Erythroblast (primary cell): ENCODE measurements around the gene GNA12.
A peak's percentile ranks its signal among the peaks of the same experiment; 100 is the strongest.
"Not testable (repeated sequence)": the region's sequence is repeated elsewhere in the genome, so short reads cannot be mapped to it uniquely, and the experiment has no call there.

Source experiments
- DNase-seq, 2 experiments: peaks; one replicate each; lab custom pipeline; 2025; lab: John Stamatoyannopoulos, UW
- GATA1 ChIP-seq: IDR thresholded peaks from 2 replicates; pipeline ENCODE4 v1.6.1; 2011; ENCODE audit warnings: low read depth, mild to moderate bottlenecking, control low read depth, low read length, moderate library complexity
- POLR2A ChIP-seq: IDR thresholded peaks from 2 replicates; pipeline ENCODE4 v1.6.1; 2011; ENCODE audit warnings: mild to moderate bottlenecking, low read length

GNA12 gene

DNA sequence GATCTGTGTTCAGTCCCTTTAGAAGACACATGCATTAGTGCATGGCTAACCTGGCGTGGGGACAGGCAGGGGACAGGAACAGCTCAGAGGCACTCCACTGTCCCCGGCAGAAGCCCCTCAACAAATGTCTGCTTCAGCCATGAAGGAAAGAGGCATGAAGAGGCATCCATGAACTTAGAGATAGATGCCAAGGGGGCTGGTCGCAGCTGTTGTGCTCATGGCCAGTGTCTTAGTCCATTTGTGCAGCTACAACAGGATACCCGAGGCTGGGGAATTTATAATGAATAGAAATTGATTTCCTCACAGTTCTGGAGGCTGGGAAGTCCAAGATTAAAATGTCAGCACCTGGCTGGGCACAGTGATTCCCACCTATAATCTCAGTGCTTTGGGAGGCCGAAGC is 14.5 kb upstream of the GNA12 start:
- no peak for TF ChIP-seq GATA1
- no peak for TF ChIP-seq POLR2A

GRCh38 chr7:2856388-2857169 is 12.5 kb upstream of the GNA12 start:
- no peak for DNase-seq
- TF ChIP-seq POLR2A = no peak
- no peak for TF ChIP-seq GATA1

More for the DNA sequence above, 14.5 kb upstream of the GNA12 start:
- DNase-seq = no peak

- TF ChIP-seq POLR2A = no peak
- no peak for TF ChIP-seq GATA1
- no peak for DNase-seq
These were observed 11.3 kb upstream of the GNA12 start for GRCh38 chr7:2855386-2855785.

GRCh38 chr7:2853552-2853951 is 9.4 kb upstream of the GNA12 start:
- DNase-seq = not testable (repeated sequence)

- TF ChIP-seq GATA1 (no peak), POLR2A (no peak)
- DNase-seq = no peak
These were observed 9.0 kb upstream of the GNA12 start for GRCh38 chr7:2853147-2853546.

DNA sequence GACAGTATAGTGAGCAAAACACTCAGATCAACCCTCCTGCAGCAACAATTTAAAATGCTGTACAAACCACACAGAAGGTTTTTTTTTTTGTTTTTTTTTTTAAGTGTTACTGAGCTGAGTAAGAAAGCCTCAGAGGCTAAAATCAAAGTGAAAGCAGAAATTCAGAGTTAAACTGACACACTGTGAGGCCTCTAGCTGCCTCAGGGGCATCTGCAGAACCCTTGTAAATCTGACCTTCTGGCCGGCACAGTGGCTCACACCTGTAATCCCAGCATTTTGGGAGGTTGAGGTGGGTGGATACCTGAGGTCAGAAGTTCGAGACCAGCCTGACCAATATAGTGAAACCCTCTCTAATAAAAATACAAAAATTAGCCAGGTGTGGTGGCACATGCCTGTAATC is 7.4 kb upstream of the GNA12 start:
- no peak for DNase-seq
- TF ChIP-seq POLR2A (no peak), GATA1 (no peak)

DNA sequence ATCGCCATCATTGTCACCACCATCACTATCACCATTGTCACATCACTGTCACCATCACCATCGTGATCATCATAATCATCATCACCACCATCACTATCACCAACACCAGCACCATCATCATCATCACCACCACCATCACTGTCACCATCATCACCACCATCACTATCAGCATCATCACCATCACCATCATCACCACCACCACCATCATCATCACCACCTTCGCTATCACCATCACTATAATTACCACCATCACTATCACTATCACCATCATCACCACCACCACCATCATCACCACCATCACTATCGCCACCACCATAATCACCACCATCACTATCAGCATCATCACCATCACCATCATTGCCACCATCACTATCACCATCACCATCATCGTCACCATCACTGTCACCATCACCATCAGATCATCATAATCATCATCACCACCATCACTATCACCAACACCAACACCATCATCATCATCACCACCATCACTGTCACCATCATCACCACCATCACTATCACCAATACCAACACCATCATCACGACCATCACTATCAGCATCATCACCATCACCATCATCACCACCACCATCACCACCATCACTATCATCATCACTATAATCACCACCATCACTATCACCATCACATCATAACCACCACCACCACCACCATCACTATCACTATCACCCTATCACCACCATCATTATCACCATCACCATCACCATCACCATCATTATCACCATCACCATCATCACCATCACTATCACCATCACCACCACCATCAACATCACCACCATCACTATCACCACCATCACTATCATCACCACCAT is 6.0 kb upstream of the GNA12 start:
- no peak for DNase-seq
- TF ChIP-seq GATA1 (no peak), POLR2A (no peak)

DNA sequence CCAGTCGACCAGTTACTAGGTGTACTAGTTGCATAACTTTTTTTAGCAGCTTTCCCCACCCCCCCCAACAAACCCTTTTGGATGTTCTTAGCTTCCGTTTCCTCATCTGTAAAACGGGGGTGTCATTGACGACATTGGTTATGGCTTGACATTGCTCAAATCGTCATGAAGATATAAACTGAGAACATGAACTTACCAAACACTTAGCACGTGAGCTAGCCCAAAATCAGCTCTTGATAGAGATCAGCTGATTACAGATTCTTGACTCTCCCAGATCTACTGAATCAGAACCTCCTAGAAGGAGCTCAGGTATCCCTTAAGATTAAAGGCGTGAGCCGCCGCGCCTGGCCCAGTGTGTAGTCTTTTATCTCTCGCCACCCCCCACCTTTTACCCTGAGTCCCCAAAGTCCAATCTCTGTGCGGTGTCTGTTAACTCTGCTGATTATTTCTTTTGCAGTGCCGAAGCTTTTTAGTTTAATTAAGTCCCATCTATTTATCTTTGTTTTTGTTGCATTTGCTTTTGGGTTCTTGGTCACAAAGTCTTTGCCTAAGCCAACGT is 1.0 kb upstream of the GNA12 start:
- TF ChIP-seq GATA1 (no peak), POLR2A (no peak)

GRCh38 chr7:2843711-2844152 is 376 bp downstream of the GNA12 start:
- TF ChIP-seq POLR2A (no peak), GATA1 (no peak)
- peak; percentile 79 to 85 for DNase-seq

More for the DNA sequence above, 1.0 kb upstream of the GNA12 start:
- peak in 1 of 2 experiments; percentile 31 for DNase-seq

- DNase-seq = peak in 1 of 2 experiments; percentile 34
- no peak for TF ChIP-seq GATA1
These were observed 870 bp downstream of the GNA12 start for GRCh38 chr7:2843191-2843685.

GRCh38 chr7:2841907-2842306 is 2.2 kb downstream of the GNA12 start:
- DNase-seq = no peak
- TF ChIP-seq POLR2A = no peak
- TF ChIP-seq GATA1 = no peak

GRCh38 chr7:2840458-2840857 is 3.6 kb downstream of the GNA12 start:
- no peak for TF ChIP-seq POLR2A
- TF ChIP-seq GATA1 = no peak
- DNase-seq = no peak

DNA sequence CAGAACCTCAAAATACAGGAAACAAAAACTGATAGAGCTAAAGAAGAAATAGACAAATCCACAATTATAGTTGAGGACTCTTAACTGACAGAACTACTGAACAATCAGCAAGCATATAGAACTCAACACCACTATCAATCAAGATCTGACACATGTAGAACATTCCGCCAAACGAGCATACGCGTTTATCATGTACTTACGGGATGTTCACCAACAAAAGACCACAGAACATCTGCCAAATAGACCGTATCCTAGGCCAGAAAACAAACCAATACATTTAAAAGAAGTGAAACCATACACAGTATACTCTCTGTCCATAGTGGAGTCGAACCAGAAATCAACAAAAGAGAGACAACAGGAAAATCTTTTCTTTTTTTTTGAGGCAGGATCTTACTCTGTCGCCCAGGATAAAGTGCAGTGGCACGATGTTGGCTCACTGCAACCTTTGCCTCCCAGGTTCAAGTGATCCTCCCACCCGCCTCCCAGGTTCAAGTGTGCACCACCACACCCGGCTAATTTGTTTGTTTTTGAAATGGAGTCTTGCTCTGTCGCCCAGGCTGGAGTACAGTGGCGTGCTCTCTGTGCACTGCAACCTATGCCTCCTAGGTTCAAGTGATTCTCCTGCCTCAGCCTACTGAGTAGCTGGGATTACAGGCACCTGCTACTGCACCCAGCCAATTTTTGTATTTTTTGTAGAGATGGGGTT is 5.1 kb downstream of the GNA12 start:
- peak; percentile 26 to 50 for DNase-seq
- no peak for TF ChIP-seq POLR2A
- TF ChIP-seq GATA1 = no peak
